Activated CD4-positive, alpha-beta T cell treated with anti-CD3 and anti-CD28 coated beads, Interleukin-2, amount 10 ng/mL, durations not matched to agents 24 days and 14 days (primary cell): Measurements from ENCODE around the gene NOS1. TPM values are rescaled to one million over a fixed set of nuclear protein-coding genes. Genes with fewer than 3 reads are reported as not detected.

Experiments used
- DNase-seq: peaks from one replicate; pipeline ENCODE4 v3.0.0; 2022
- H3K27ac Mint-ChIP-seq: one replicate; pipeline ENCODE4 v1.8.0; 2022; ENCODE audit warnings: mild to moderate bottlenecking, mixed read lengths
- H3K27me3 Mint-ChIP-seq: one replicate; pipeline ENCODE4 v1.8.0; 2022; ENCODE audit warnings: mixed read lengths
- H3K36me3 Mint-ChIP-seq: one replicate; pipeline ENCODE4 v1.8.0; 2022; ENCODE audit warnings: low read depth, mild to moderate bottlenecking, mixed read lengths
- H3K4me1 Mint-ChIP-seq: one replicate; pipeline ENCODE4 v1.8.0; 2021; ENCODE audit warnings: mixed read lengths
- H3K4me3 Mint-ChIP-seq: one replicate; pipeline ENCODE4 v1.8.0; 2022; ENCODE audit warnings: mild to moderate bottlenecking, moderate library complexity, mixed read lengths
- H3K9me3 Mint-ChIP-seq: one replicate; pipeline ENCODE4 v1.8.0; 2021; ENCODE audit warnings: mixed read lengths
- intact Hi-C: fragments of 100-400 bp; cut with micrococcal nuclease; formaldehyde crosslinking; loops from one replicate; pipeline ENCODE4 v1.15.1; 2023
- total RNA-seq: library from RNA; stranded (reverse); gene quantifications from 2 replicates; pipeline ENCODE4 v1.2.3, GENCODE V29; 2022

NOS1 gene
- total RNA-seq, 1 donor from 2014 or later, result not detected

GRCh38 chr12:117171499-117172162, 189.8 kb downstream of the NOS1 start:
- no peak for DNase-seq
- Mint-ChIP-seq H3K36me3 (peaks cover 64% of the 10 kb centered on the region), H3K9me3 (no peaks in the 10 kb centered on the region), H3K27ac (no peak overlapping the region), H3K27me3 (no peaks in the 10 kb centered on the region), H3K4me1 (peaks cover 3% of the 10 kb centered on the region), H3K4me3 (no peak overlapping the region)
- intact Hi-C loops, result no loop called here

GRCh38 chr12:117169548-117169947, 191.9 kb downstream of the NOS1 start:
- intact Hi-C loops, result no loop called here
- Mint-ChIP-seq H3K36me3 (peaks cover 64% of the 10 kb centered on the region), H3K4me1 (peaks cover 3% of the 10 kb centered on the region)

DNA sequence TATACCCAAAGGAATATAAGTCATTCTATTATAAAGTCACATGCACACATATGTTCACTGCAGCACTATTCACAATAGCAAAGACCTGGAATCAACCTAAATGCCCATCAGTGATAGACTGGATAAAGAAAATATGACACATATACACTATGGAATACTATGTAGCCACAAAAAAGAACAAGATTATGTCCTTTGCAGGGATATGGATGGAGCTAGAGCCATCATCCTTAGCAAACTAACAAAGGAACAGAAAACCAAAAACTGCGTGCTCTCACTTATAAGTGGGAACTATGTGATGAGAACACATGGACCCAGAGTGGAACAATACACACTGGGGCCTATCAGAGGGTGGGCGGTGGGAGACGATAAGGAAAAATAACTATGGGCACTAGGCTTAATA, 192.4 kb downstream of the NOS1 start:
- no peak for DNase-seq
- H3K36me3 Mint-ChIP-seq, result peaks cover 61% of the 10 kb centered on the region
- no peak overlapping the region for H3K4me3 Mint-ChIP-seq
- H3K4me1 Mint-ChIP-seq, result peaks cover 3% of the 10 kb centered on the region
- intact Hi-C loops, result no loop called here
- no peaks in the 10 kb centered on the region for H3K27me3 Mint-ChIP-seq
- no peaks in the 10 kb centered on the region for H3K9me3 Mint-ChIP-seq
- H3K27ac Mint-ChIP-seq, result no peak overlapping the region

More at GRCh38 chr12:117169548-117169947, 191.9 kb downstream of the NOS1 start:
- Mint-ChIP-seq H3K27me3 (no peaks in the 10 kb centered on the region), H3K9me3 (no peaks in the 10 kb centered on the region), H3K4me3 (no peak overlapping the region), H3K27ac (no peak overlapping the region)
- no peak for DNase-seq

DNA sequence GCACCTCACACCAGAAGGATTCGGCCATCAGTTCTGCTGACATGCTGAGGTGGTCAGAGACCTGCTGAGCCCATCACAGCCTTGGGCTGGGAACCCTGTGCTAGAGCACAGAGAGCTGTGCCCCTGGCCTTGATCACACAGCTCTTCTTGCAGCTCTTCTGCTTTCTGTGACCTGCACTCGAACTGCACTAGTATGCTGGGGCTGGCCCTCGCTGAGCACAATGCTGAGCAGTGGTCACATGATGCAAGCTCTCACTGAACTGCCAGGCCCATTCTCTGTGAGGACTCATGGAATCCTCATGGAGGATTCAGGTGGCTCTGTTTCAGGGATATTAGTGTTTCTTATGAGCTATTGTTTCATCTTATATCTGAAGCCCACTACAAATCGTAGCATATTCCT, 193.7 kb downstream of the NOS1 start:
- no peak overlapping the region for H3K27ac Mint-ChIP-seq
- H3K4me1 Mint-ChIP-seq, result peaks cover 3% of the 10 kb centered on the region
- no peaks in the 10 kb centered on the region for H3K27me3 Mint-ChIP-seq
- H3K4me3 Mint-ChIP-seq, result no peak overlapping the region
- intact Hi-C loops, result no loop called here
- peaks cover 58% of the 10 kb centered on the region for H3K36me3 Mint-ChIP-seq
- H3K9me3 Mint-ChIP-seq, result no peaks in the 10 kb centered on the region
- DNase-seq, result no peak

GRCh38 chr12:117166107-117166506, 195.3 kb downstream of the NOS1 start:
- intact Hi-C loops, result no loop called here

GRCh38 chr12:117165342-117165741, 196.1 kb downstream of the NOS1 start:
- peaks cover 64% of the 10 kb centered on the region for H3K36me3 Mint-ChIP-seq
- no peak for DNase-seq
- no peak overlapping the region for H3K4me3 Mint-ChIP-seq
- H3K4me1 Mint-ChIP-seq, result peaks cover 9% of the 10 kb centered on the region
- peak overlapping the region; percentile 24 for H3K27ac Mint-ChIP-seq
- intact Hi-C loops, result no loop called here
- H3K9me3 Mint-ChIP-seq, result no peaks in the 10 kb centered on the region
- no peaks in the 10 kb centered on the region for H3K27me3 Mint-ChIP-seq

More at GRCh38 chr12:117166107-117166506, 195.3 kb downstream of the NOS1 start:
- H3K9me3 Mint-ChIP-seq, result no peaks in the 10 kb centered on the region
- DNase-seq, result no peak
- peaks cover 66% of the 10 kb centered on the region for H3K36me3 Mint-ChIP-seq
- no peak overlapping the region for H3K27ac Mint-ChIP-seq
- H3K27me3 Mint-ChIP-seq, result no peaks in the 10 kb centered on the region
- no peak overlapping the region for H3K4me3 Mint-ChIP-seq
- peaks cover 9% of the 10 kb centered on the region for H3K4me1 Mint-ChIP-seq

GRCh38 chr12:117162633-117163032, 198.8 kb downstream of the NOS1 start:
- peaks cover 65% of the 10 kb centered on the region for H3K36me3 Mint-ChIP-seq
- no peaks in the 10 kb centered on the region for H3K9me3 Mint-ChIP-seq

DNA sequence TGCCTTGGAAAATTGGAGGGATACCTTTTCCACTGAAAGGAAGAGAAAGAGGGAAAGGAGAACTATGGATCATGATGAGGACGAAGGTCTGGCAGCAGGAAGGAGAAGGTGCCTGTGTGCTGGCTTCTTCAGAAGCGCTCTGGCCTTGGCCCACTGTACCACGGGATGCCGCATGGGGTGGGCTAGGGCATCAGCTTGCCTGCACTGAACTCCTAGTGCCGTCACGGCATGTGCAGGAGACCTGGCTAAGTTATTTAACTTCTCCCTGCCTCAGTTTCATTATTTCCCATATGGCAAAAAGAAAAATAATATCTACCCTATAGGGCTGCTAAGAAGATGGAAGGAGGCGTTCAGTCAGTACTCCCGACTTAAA, 199.3 kb downstream of the NOS1 start:
- peak overlapping the region; percentile 25 for H3K27ac Mint-ChIP-seq
- DNase-seq, result no peak
- H3K27me3 Mint-ChIP-seq, result no peaks in the 10 kb centered on the region
- no peak overlapping the region for H3K4me3 Mint-ChIP-seq
- intact Hi-C loops, result no loop called here
- no peaks in the 10 kb centered on the region for H3K9me3 Mint-ChIP-seq
- H3K4me1 Mint-ChIP-seq, result peaks cover 9% of the 10 kb centered on the region
- H3K36me3 Mint-ChIP-seq, result peaks cover 69% of the 10 kb centered on the region

More at GRCh38 chr12:117162633-117163032, 198.8 kb downstream of the NOS1 start:
- DNase-seq, result no peak
- intact Hi-C loops, result no loop called here
- H3K27me3 Mint-ChIP-seq, result no peaks in the 10 kb centered on the region
- H3K27ac Mint-ChIP-seq, result no peak overlapping the region
- no peak overlapping the region for H3K4me3 Mint-ChIP-seq
- peaks cover 9% of the 10 kb centered on the region for H3K4me1 Mint-ChIP-seq

DNA sequence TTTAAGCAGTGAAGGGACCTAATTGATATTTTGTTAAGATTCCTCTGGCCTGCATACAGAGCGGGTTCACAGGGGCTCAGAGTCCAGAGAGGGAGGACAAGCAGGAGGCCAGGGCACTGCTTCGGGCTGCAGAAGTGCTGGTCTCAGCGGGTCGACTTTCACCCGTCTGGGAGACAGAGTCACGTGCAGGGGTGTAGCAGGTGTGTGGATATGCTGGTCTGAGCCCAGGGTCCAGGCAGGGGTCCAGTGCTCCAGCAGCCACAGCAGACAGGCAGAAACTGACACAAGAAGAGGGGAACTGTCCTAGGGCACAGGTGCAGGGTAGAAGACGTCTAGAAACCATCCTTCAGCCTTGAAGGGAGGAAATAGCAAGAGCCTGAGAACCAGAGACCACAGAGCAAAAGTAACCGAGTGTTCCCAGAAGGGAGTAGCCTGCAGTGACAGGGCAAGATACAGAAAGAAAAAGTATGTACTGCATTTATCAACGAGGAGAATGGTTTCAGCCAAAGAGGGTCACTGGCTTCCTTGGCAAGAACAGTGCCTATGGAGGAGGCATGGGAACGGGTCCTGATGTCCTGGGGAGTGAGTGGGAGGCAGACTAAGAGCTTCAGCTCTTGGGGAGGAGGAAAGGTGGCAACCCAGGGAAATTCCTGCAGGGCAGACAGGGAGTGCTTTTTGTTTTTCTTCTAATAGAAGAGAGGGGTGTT, 199.8 kb downstream of the NOS1 start:
- Mint-ChIP-seq H3K9me3 (no peaks in the 10 kb centered on the region), H3K36me3 (peaks cover 66% of the 10 kb centered on the region), H3K4me3 (no peak overlapping the region), H3K4me1 (peaks cover 6% of the 10 kb centered on the region), H3K27me3 (no peaks in the 10 kb centered on the region), H3K27ac (peak overlapping the region; percentile 25)
- DNase-seq, result no peak
- intact Hi-C loops, result no loop called here

- intact Hi-C loops, result no loop called here
- peaks cover 8% of the 10 kb centered on the region for H3K4me1 Mint-ChIP-seq
- peaks cover 62% of the 10 kb centered on the region for H3K36me3 Mint-ChIP-seq
- H3K9me3 Mint-ChIP-seq, result no peaks in the 10 kb centered on the region
- no peak overlapping the region for H3K27ac Mint-ChIP-seq
- DNase-seq, result no peak
- no peak overlapping the region for H3K4me3 Mint-ChIP-seq
- H3K27me3 Mint-ChIP-seq, result no peaks in the 10 kb centered on the region
Measured at GRCh38 chr12:117159674-117160073, 201.8 kb downstream of the NOS1 start.

DNA sequence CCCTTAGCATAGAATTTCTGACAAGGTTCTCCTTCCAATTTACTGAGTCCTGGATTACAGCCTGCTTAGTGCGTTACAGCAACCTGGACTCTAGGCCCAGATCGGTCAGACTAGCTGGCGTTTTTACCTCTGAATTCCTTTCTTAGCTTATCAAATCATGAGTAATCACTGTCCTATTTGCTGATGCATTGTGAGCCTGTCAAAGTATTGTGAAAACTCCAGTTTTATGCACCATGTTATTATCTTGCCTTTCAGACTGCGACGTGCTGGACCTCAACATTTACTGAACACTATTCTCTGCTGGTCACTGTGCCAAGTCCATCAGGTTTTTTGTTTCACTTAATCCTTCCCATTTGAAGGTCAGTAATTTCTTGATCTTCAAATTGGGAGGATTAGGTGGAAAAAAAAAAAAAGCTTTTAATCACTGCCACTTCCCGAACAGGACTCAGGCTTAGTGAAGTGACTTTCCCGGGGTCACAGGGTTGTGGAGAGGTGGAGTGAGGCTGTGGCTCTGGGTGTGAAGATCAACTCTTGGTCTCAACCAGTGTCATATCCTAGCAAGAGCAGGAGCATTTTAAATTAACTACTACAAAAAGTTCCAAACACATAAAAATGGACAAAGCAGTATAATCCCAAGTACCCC, 202.4 kb downstream of the NOS1 start:
- Mint-ChIP-seq H3K9me3 (no peaks in the 10 kb centered on the region), H3K27ac (no peak overlapping the region), H3K36me3 (peaks cover 62% of the 10 kb centered on the region), H3K4me3 (no peak overlapping the region), H3K4me1 (peaks cover 8% of the 10 kb centered on the region), H3K27me3 (no peaks in the 10 kb centered on the region)
- DNase-seq, result no peak
- intact Hi-C loops, result no loop called here

Other genes with a start within 250 kb of the NOS1 start
- gene FBXO21, start 171.2 kb downstream of the NOS1 start, total RNA-seq, result 28.0 and 28.1 TPM in 2 replicates